LNCAP (cell line): ENCODE data around the gene GTF3C4.

Source experiments
- CTCF ChIP-seq: fragments of 450-650 bp; IDR thresholded peaks from 2 replicates; pipeline ENCODE4 v1.5.1; 2017; ENCODE audit warnings: mild to moderate bottlenecking

Gene GTF3C4

GRCh38 chr9:132670457-132671391 lies at the start of gene GTF3C4:
GTF3C4 (plus strand) TSS chr9:132670464; CDS start chr9:132670599, 135 bp downstream.
- TF ChIP-seq CTCF = no peak

GRCh38 chr9:132622159-132622558 lies 48.1 kb upstream of the GTF3C4 start:
- no peak for TF ChIP-seq CTCF

GRCh38 chr9:132626285-132626684 lies 44.0 kb upstream of the GTF3C4 start:
- no peak for TF ChIP-seq CTCF

GRCh38 chr9:132627106-132627505 lies 43.2 kb upstream of the GTF3C4 start:
- TF ChIP-seq CTCF = no peak

GRCh38 chr9:132627594-132627993 lies 42.7 kb upstream of the GTF3C4 start:
- no peak for TF ChIP-seq CTCF

GRCh38 chr9:132628746-132629145 lies 41.5 kb upstream of the GTF3C4 start:
- no peak for TF ChIP-seq CTCF

GRCh38 chr9:132630116-132630515 lies 40.1 kb upstream of the GTF3C4 start:
- TF ChIP-seq CTCF = no peak
